Natural killer cell (primary cell): ENCODE measurements around the gene IGFBP7. TPM values are rescaled to one million over a fixed set of nuclear protein-coding genes. Genes with fewer than 3 reads are reported as not detected.

Experiments
- ATAC-seq, 3 donors: fragments of 150-1000 bp in 2 of 3; fragments of 200-7000 bp in 1 of 3; cut with Tn5 transposase; 1 replicate in 1 of 3; 2 replicates in 2 of 3; pipeline ENCODE4 v1.10.0; 2021; ENCODE audit warnings: mild to moderate bottlenecking in 2 of 3, moderate library complexity in 2 of 3
- DNase-seq, 2 donors: peaks; one replicate each; pipeline versions ENCODE4 v3.0.0 to v3.0.0-alpha.2; 2013 to 2021; ENCODE audit warnings: mixed read lengths in 1 of 2
- H3K27ac ChIP-seq: one replicate; pipeline ENCODE4 v1.5.1; 2013; ENCODE audit warnings: mild to moderate bottlenecking, low read length
- H3K27me3 ChIP-seq: one replicate; pipeline ENCODE4 v1.6.1; 2013; ENCODE audit warnings: low read length; ENCODE audit not compliant: control insufficient read depth, insufficient read depth
- H3K36me3 ChIP-seq: one replicate; pipeline ENCODE4 v1.6.1; 2013; ENCODE audit warnings: low read length; ENCODE audit not compliant: control insufficient read depth, insufficient read depth
- H3K4me1 ChIP-seq: one replicate; pipeline ENCODE4 v1.6.1; 2013; ENCODE audit warnings: low read length; ENCODE audit not compliant: control insufficient read depth, insufficient read depth
- H3K4me3 ChIP-seq: one replicate; pipeline ENCODE4 v1.5.1; 2013; ENCODE audit warnings: low read length
- H3K9me3 ChIP-seq: one replicate; pipeline ENCODE4 v1.6.1; 2013; ENCODE audit warnings: low read length; ENCODE audit not compliant: control insufficient read depth, insufficient read depth
- H3K27ac Mint-ChIP-seq, 2 donors: one replicate each; pipeline ENCODE4 v1.8.0; 2022; ENCODE audit warnings: mild to moderate bottlenecking in 2 of 2, mixed read lengths in 2 of 2, moderate library complexity in 1 of 2
- H3K27me3 Mint-ChIP-seq, 2 donors: one replicate each; pipeline ENCODE4 v1.8.0; 2022; ENCODE audit warnings: low read depth in 2 of 2, mixed read lengths in 2 of 2
- H3K36me3 Mint-ChIP-seq: one replicate; pipeline ENCODE4 v1.8.0; 2022; ENCODE audit warnings: mixed read lengths
- H3K4me1 Mint-ChIP-seq, 2 donors: one replicate each; pipeline ENCODE4 v1.8.0; 2022; ENCODE audit warnings: mixed read lengths in 2 of 2
- H3K4me3 Mint-ChIP-seq: one replicate; pipeline ENCODE4 v1.8.0; 2022; ENCODE audit warnings: mild to moderate bottlenecking, moderate library complexity, mixed read lengths
- H3K9me3 Mint-ChIP-seq, 2 donors: one replicate each; pipeline ENCODE4 v1.8.0; 2022; ENCODE audit warnings: mixed read lengths in 2 of 2
- WGBS: methylation state at CpG from one replicate; pipeline ENCODE4 v1.1.7; 2013; ENCODE audit warnings: missing lambda C conversion rate; ENCODE audit not compliant: insufficient coverage; 5-methylcytosine and 5-hydroxymethylcytosine counted together
- intact Hi-C: fragments of 100-400 bp; cut with micrococcal nuclease; formaldehyde crosslinking; loops from one replicate; pipeline ENCODE4 v1.14.2; 2022
- total RNA-seq, 4 donors: library from RNA; stranded (reverse); fragments of 120-200 nt in 1 of 4; gene quantifications; one replicate each; pipeline versions ENCODE4 v1.2.3 to v1.2.4, GENCODE V29; 2013 to 2022
- TF ChIP-seq, protein P1 (sequence below): fragments of 200-600 bp; IDR thresholded peaks from one replicate; pipeline ENCODE4 v1.8.0; 2022; ENCODE audit warnings: antibody characterized with exemption

Gene IGFBP7
- total RNA-seq, 3 donors from 2014 or later (not counting 1 experiment from before 2014, with no cell fraction given) = 88.8 to 107 (median 101) TPM

DNA sequence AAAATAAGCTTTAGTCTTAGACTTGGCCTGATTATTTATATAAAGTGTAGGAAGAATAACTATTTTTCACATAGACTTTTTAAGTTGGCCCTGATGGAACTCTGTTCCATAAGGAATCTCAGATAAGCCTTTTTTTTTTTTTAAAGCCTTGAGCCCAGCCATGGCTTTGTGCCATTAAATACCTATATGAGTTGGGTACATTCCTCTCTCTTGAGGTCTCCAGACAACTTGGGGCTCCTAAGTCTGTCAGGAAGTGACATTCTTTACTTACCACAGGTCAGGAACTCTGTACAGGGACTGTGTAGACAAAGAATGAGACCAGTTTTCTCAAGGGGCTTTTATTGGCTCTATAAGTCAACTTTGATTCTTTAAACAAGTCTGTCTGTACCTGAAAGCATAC, 27.1 kb upstream of the IGFBP7 start:
- Histone ChIP-seq H3K36me3 (no peaks in the 10 kb centered on the region), H3K27ac (no peak overlapping the region), H3K27me3 (no peaks in the 10 kb centered on the region), H3K4me1 (peaks cover 2% of the 10 kb centered on the region), H3K4me3 (no peak overlapping the region), H3K9me3 (no peaks in the 10 kb centered on the region)
- DNase-seq = no peak
- H3K27me3 Mint-ChIP-seq = no peaks in the 10 kb centered on the region
- no peaks in the 10 kb centered on the region for H3K36me3 Mint-ChIP-seq
- TF ChIP-seq, protein P1, sequence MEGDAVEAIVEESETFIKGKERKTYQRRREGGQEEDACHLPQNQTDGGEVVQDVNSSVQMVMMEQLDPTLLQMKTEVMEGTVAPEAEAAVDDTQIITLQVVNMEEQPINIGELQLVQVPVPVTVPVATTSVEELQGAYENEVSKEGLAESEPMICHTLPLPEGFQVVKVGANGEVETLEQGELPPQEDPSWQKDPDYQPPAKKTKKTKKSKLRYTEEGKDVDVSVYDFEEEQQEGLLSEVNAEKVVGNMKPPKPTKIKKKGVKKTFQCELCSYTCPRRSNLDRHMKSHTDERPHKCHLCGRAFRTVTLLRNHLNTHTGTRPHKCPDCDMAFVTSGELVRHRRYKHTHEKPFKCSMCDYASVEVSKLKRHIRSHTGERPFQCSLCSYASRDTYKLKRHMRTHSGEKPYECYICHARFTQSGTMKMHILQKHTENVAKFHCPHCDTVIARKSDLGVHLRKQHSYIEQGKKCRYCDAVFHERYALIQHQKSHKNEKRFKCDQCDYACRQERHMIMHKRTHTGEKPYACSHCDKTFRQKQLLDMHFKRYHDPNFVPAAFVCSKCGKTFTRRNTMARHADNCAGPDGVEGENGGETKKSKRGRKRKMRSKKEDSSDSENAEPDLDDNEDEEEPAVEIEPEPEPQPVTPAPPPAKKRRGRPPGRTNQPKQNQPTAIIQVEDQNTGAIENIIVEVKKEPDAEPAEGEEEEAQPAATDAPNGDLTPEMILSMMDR = no peak
- no peak overlapping the region for H3K4me3 Mint-ChIP-seq
- intact Hi-C loops = no loop called here
- H3K4me1 Mint-ChIP-seq = peaks cover 11 to 13% of the 10 kb centered on the region in 2 donors
- no peak for ATAC-seq
- H3K9me3 Mint-ChIP-seq = no peaks in the 10 kb centered on the region
- H3K27ac Mint-ChIP-seq = no peak overlapping the region

GRCh38 chr4:57136281-57136680, 26.1 kb upstream of the IGFBP7 start:
- DNase-seq (no peak), ATAC-seq (no peak)
- intact Hi-C loops = no loop called here
- peaks cover 11 to 13% of the 10 kb centered on the region in 2 donors for H3K4me1 Mint-ChIP-seq
- H3K27ac Mint-ChIP-seq = no peak overlapping the region
- Histone ChIP-seq H3K27me3 (no peaks in the 10 kb centered on the region), H3K36me3 (no peaks in the 10 kb centered on the region), H3K4me3 (no peak overlapping the region), H3K9me3 (no peaks in the 10 kb centered on the region), H3K4me1 (peaks cover 2% of the 10 kb centered on the region), H3K27ac (no peak overlapping the region)
- no peaks in the 10 kb centered on the region for H3K27me3 Mint-ChIP-seq
- no peak overlapping the region for H3K4me3 Mint-ChIP-seq
- TF ChIP-seq, protein P1 = no peak
- no peaks in the 10 kb centered on the region for H3K9me3 Mint-ChIP-seq
- H3K36me3 Mint-ChIP-seq = no peaks in the 10 kb centered on the region

DNA sequence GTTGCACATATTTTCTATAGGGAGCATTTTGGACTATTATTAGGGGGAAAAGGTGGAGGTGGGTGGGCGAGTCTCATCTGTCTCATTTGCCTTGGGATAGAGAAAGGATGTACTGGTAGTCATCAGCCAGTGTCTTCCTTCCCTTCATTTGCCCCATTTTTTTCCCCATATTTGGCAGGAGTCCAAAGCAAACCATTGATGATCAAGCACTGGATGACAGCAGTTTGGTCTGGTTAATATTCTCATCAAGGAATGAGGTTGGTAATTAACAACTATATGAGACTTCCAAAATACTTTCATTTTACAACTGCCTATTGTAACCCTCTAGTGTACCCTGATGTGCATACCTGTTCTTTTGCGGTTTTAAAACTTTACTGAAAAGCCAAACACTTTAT, 22.6 kb upstream of the IGFBP7 start:
- H3K36me3 Mint-ChIP-seq = no peaks in the 10 kb centered on the region
- Histone ChIP-seq H3K4me3 (no peak overlapping the region), H3K4me1 (peaks cover 2% of the 10 kb centered on the region), H3K36me3 (no peaks in the 10 kb centered on the region), H3K9me3 (no peaks in the 10 kb centered on the region), H3K27me3 (no peaks in the 10 kb centered on the region), H3K27ac (no peak overlapping the region)
- no CpG with 5 or more reads among the region's 2 CpGs for WGBS
- H3K27me3 Mint-ChIP-seq = no peaks in the 10 kb centered on the region
- H3K4me1 Mint-ChIP-seq = peaks cover 5 to 13% of the 10 kb centered on the region in 2 donors
- ATAC-seq = no peak
- no peaks in the 10 kb centered on the region for H3K9me3 Mint-ChIP-seq
- TF ChIP-seq, protein P1 = no peak
- no peak overlapping the region for H3K27ac Mint-ChIP-seq
- intact Hi-C loops = no loop called here
- DNase-seq = no peak
- no peak overlapping the region for H3K4me3 Mint-ChIP-seq

- intact Hi-C loops = no loop called here
- H3K9me3 Mint-ChIP-seq = peaks cover under 1% of the 10 kb centered on the region in 2 donors
- H3K27me3 Mint-ChIP-seq = no peaks in the 10 kb centered on the region
- WGBS = 74% methylated on average over 6 of the region's 7 CpGs
- no peak overlapping the region for H3K4me3 ChIP-seq
- H3K27ac Mint-ChIP-seq = no peak overlapping the region
- peaks cover 5 to 13% of the 10 kb centered on the region in 2 donors for H3K4me1 Mint-ChIP-seq
- TF ChIP-seq, protein P1 = no peak
- no peak overlapping the region for H3K4me3 Mint-ChIP-seq
- peaks cover 2% of the 10 kb centered on the region for H3K4me1 ChIP-seq
- no peak overlapping the region for H3K27ac ChIP-seq
- H3K9me3 ChIP-seq = peaks cover 3% of the 10 kb centered on the region
- H3K36me3 ChIP-seq = no peaks in the 10 kb centered on the region
- H3K27me3 ChIP-seq = no peaks in the 10 kb centered on the region
- peaks cover 3% of the 10 kb centered on the region for H3K36me3 Mint-ChIP-seq
- ATAC-seq = no peak
- DNase-seq = no peak
Observed at GRCh38 chr4:57131849-57132742, 21.9 kb upstream of the IGFBP7 start.
